ENCODE data around the gene JOSD2. TPM values are rescaled to one million over a fixed set of nuclear protein-coding genes. Genes with fewer than 3 reads are reported as not detected.
"Not testable (repeated sequence)": the region's sequence is repeated elsewhere in the genome, so short reads cannot be mapped to it uniquely, and the experiment has no call there.

The JOSD2 gene
- total RNA-seq, 4 donors from 2014 or later = 10.8 to 169 (median 36.6) TPM

GRCh38 chr19:50475736-50476223 lies 35.2 kb downstream of the JOSD2 start:
- Histone ChIP-seq H3K27me3 (no peaks in the 10 kb centered on the region), H3K27ac (peak overlapping the region; percentile 87 to 88 (median 88)), H3K9me3 (no peaks in the 10 kb centered on the region), H3K36me3 (peaks cover 0 to 19% (median 6%) of the 10 kb centered on the region in 4 donors), H3K4me3 (peak overlapping the region in 1 of 4 donors; percentile 80), H3K4me1 (peaks cover 6 to 16% (median 10%) of the 10 kb centered on the region in 4 donors)
- 82% methylated on average over 28 of the region's 29 CpGs; no CpG with 5 or more reads in 1 of the 2 donors for WGBS, 2 donors (ENCODE audit: low coverage in 1 of 2)
- in situ Hi-C loops (cut with MboI; ENCODE audit: low pct_ligation_motif_present in 1 of 4, low pct_unique_long_range_greater_than_20kb in 1 of 4, low sequenced_read_pairs in 3 of 4) (no loop called here), intact Hi-C loops (cut with DNase I; ENCODE audit: low total_unique reads) (loop anchor here (5.0 kb wide), 1 partner anchor 1928 kb away; no protein-coding TSS in a partner anchor)
- DNase-seq = no peak
- no peak for TF ChIP-seq POLR2A (IDR thresholded peaks at IDR 0.05)
- no peak for TF ChIP-seq CTCF (IDR thresholded peaks at IDR 0.05)
- no peak for TF ChIP-seq POLR2AphosphoS5 (IDR thresholded peaks at IDR 0.05)
- TF ChIP-seq EP300 (IDR thresholded peaks at IDR 0.05; ENCODE audit: low read depth) = no peak

GRCh38 chr19:50475101-50475568 lies 35.9 kb downstream of the JOSD2 start:
- Histone ChIP-seq H3K4me3 (no peak overlapping the region), H3K4me1 (peaks cover 6 to 16% (median 10%) of the 10 kb centered on the region in 4 donors), H3K27me3 (no peaks in the 10 kb centered on the region), H3K9me3 (no peaks in the 10 kb centered on the region), H3K27ac (no peak overlapping the region), H3K36me3 (peaks cover 0 to 13% (median 3%) of the 10 kb centered on the region in 4 donors)
- TF ChIP-seq EP300 (IDR thresholded peaks at IDR 0.05; ENCODE audit: low read depth) (no peak), CTCF (IDR thresholded peaks at IDR 0.05) (no peak), POLR2AphosphoS5 (IDR thresholded peaks at IDR 0.05) (no peak)
- 77% methylated on average over 12 of the region's 12 CpGs; no CpG with 5 or more reads in 1 of the 2 donors for whole genome bisulfite sequencing, 2 donors (ENCODE audit: low coverage in 1 of 2)
- intact Hi-C loops (cut with DNase I; ENCODE audit: low total_unique reads) (loop anchor here (5.0 kb wide), 1 partner anchor 1928 kb away; no protein-coding TSS in a partner anchor), in situ Hi-C loops (cut with MboI; ENCODE audit: low pct_ligation_motif_present in 1 of 4, low pct_unique_long_range_greater_than_20kb in 1 of 4, low sequenced_read_pairs in 3 of 4) (no loop called here)
- DNase-seq = no peak

- DNase-seq; H3K9me3 ChIP-seq; intact Hi-C loops (cut with DNase I; ENCODE audit: low total_unique reads); H3K36me3 ChIP-seq; H3K27me3 ChIP-seq; H3K27ac ChIP-seq; H3K4me3 ChIP-seq: not testable (repeated sequence)
- WGBS, 2 donors (ENCODE audit: low coverage in 1 of 2) = 67 to 100% methylated on average over 1 to 3 of the region's 3 CpGs
- in situ Hi-C loops (cut with MboI; ENCODE audit: low pct_ligation_motif_present in 1 of 4, low pct_unique_long_range_greater_than_20kb in 1 of 4, low sequenced_read_pairs in 3 of 4) = loop anchor here in 1 of 4 donors (25.0 kb wide), 1 partner anchor 111 kb away; the partner anchor contains the start of gene NAPSA
- peaks cover 6 to 14% (median 10%) of the 10 kb centered on the region in 4 donors for H3K4me1 ChIP-seq
Observed at GRCh38 chr19:50473336-50473735, 37.7 kb downstream of the JOSD2 start.

- Histone ChIP-seq H3K4me3 (no peak overlapping the region), H3K4me1 (peaks cover 0 to 8% (median 6%) of the 10 kb centered on the region in 4 donors), H3K9me3 (no peaks in the 10 kb centered on the region), H3K36me3 (no peaks in the 10 kb centered on the region), H3K27ac (no peak overlapping the region), H3K27me3 (no peaks in the 10 kb centered on the region)
- TF ChIP-seq EP300 (IDR thresholded peaks at IDR 0.05; ENCODE audit: low read depth) = no peak
- no peak for TF ChIP-seq CTCF (IDR thresholded peaks at IDR 0.05)
- TF ChIP-seq POLR2A (IDR thresholded peaks at IDR 0.05) = no peak
- TF ChIP-seq POLR2AphosphoS5 (IDR thresholded peaks at IDR 0.05) = no peak
- intact Hi-C loops (cut with DNase I; ENCODE audit: low total_unique reads) (no loop called here), in situ Hi-C loops (cut with MboI; ENCODE audit: low pct_ligation_motif_present in 1 of 4, low pct_unique_long_range_greater_than_20kb in 1 of 4, low sequenced_read_pairs in 3 of 4) (loop anchor here in 3 of 4 donors (10.0 to 25.0 kb wide), 2 partner anchors 104 to 107 kb away; partner anchors contain the start of gene NAPSA (in 3 of the 3))
- WGBS, 2 donors (ENCODE audit: low coverage in 1 of 2) = 87% methylated on average over 6 of the region's 6 CpGs; no CpG with 5 or more reads in 1 of the 2 donors
- DNase-seq = no peak
Observed at GRCh38 chr19:50468818-50469217, 42.2 kb downstream of the JOSD2 start.

All from transverse colon (tissue), 4 donors.